ENCODE results near the gene CPA4. TPM values are rescaled to one million over a fixed set of nuclear protein-coding genes. Genes with fewer than 3 reads are reported as not detected.

Gene CPA4
- total RNA-seq, 6 donors from 2014 or later: 0.20 to 0.34 TPM; not detected in 4

DNA sequence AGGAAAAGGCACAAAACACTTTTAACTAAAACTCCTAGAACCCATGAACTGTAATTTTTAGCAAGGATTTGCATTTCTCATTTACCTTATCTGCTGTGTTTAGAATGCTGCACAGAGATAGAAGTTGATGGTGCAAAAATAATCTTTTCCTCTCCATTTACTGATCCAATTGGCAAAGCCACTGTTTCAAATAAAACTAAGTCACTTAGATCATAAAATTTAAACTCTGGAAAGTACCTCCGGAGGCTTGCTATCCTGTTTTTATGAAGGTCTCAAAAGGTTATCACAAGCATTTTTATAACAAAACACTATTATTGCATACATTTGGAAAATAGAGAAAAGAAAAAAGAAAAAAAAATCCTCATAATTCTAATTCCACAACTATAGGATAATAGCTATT lies 18.7 kb upstream of the CPA4 start:
- 57 to 70% methylated on average over 1 of the region's 1 CpG for WGBS, 2 donors
- Histone ChIP-seq H3K27me3 (no peaks in the 10 kb centered on the region), H3K9me3 (no peaks in the 10 kb centered on the region), H3K27ac (no peak overlapping the region), H3K4me1 (peaks cover 5 to 15% (median 13%) of the 10 kb centered on the region in 4 donors), H3K36me3 (no peaks in the 10 kb centered on the region), H3K4me3 (no peak overlapping the region)
- no peak for DNase-seq
- ATAC-seq (ENCODE audit: low FRiP score in 2 of 2): no peak
- no peak for TF ChIP-seq EP300 (IDR thresholded peaks at IDR 0.05)
- TF ChIP-seq CTCF (IDR thresholded peaks at IDR 0.05): no peak
- TF ChIP-seq POLR2A (IDR thresholded peaks at IDR 0.05): no peak

DNA sequence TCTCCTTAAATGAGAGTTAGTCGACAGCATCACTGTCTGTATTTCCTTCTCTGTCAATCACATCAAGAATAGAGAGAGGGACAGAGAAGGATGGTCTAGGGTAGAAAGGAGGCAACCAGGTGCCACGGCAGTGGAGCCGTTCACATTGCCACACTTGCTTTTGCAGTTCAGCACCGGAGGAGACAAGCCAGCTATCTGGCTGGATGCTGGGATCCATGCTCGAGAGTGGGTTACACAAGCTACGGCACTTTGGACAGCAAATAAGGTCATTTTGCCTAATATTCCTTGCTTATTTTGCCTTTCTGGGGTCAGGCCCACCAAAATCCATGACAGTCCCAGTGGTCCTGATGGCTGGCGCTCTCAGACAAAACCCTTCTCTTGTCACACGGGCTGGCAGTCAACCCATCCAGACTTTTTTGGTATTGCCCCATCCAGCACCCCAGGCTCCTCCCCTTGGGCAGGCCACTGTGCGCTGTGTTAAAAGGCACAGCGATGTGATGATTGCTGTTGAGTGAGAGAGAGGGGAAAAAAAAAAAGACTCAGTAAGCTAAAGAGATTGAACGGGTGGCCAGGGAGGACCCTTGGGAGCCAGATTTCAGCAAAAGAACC lies 17.9 kb upstream of the CPA4 start:
- ATAC-seq (ENCODE audit: low FRiP score in 2 of 2) (no peak), DNase-seq (no peak)
- WGBS, 2 donors: 74 to 76% methylated on average over 11 of the region's 11 CpGs
- Histone ChIP-seq H3K4me3 (no peak overlapping the region), H3K4me1 (peaks cover 5 to 15% (median 13%) of the 10 kb centered on the region in 4 donors), H3K27me3 (no peaks in the 10 kb centered on the region), H3K9me3 (no peaks in the 10 kb centered on the region), H3K27ac (no peak overlapping the region), H3K36me3 (no peaks in the 10 kb centered on the region)
- TF ChIP-seq EP300 (IDR thresholded peaks at IDR 0.05) (no peak), POLR2AphosphoS5 (IDR thresholded peaks at IDR 0.05) (no peak), CTCF (IDR thresholded peaks at IDR 0.05) (no peak), POLR2A (IDR thresholded peaks at IDR 0.05) (no peak)

DNA sequence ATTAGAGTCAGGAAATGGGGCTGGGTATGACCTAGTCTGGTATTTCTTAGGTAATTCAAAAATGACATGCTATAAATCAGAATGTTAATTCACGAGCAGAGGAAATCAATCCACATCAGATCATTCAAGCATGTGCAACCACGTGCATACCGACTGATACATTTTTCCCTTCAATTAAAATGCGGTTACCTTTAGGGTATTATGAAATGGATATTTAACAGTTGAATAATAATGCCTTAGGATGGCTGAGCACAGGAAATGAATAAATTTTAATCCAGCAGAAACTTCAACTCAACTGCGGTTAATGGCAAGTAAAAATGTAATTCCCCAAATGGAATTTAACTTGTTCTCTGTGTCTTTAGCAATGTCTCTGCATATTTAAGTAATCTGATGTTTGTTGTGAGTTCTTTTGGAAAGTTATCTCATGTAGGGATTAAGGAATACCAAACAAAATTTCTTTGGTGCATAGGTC lies 17.1 kb upstream of the CPA4 start:
- no peak for TF ChIP-seq POLR2A (IDR thresholded peaks at IDR 0.05)
- no peak for TF ChIP-seq CTCF (IDR thresholded peaks at IDR 0.05)
- TF ChIP-seq EP300 (IDR thresholded peaks at IDR 0.05): no peak
- no peak for TF ChIP-seq POLR2AphosphoS5 (IDR thresholded peaks at IDR 0.05)
- Histone ChIP-seq H3K4me1 (peaks cover 5 to 15% (median 13%) of the 10 kb centered on the region in 4 donors), H3K27ac (no peak overlapping the region), H3K27me3 (no peaks in the 10 kb centered on the region), H3K9me3 (no peaks in the 10 kb centered on the region), H3K36me3 (no peaks in the 10 kb centered on the region), H3K4me3 (no peak overlapping the region)
- ATAC-seq (ENCODE audit: low FRiP score in 2 of 2) (no peak), DNase-seq (no peak)
- WGBS, 2 donors: 56 to 62% methylated on average over 5 of the region's 5 CpGs

- TF ChIP-seq EP300 (IDR thresholded peaks at IDR 0.05): no peak
- TF ChIP-seq POLR2AphosphoS5 (IDR thresholded peaks at IDR 0.05): no peak
- TF ChIP-seq POLR2A (IDR thresholded peaks at IDR 0.05): no peak
- TF ChIP-seq CTCF (IDR thresholded peaks at IDR 0.05): no peak
- H3K9me3 ChIP-seq: no peaks in the 10 kb centered on the region
- DNase-seq (no peak), ATAC-seq (ENCODE audit: low FRiP score in 2 of 2) (peak in 1 of 2 donors; percentile 46)
- H3K27ac ChIP-seq: no peak overlapping the region
- H3K27me3 ChIP-seq: no peaks in the 10 kb centered on the region
- WGBS, 2 donors: 78 to 84% methylated on average over 10 of the region's 10 CpGs
- no peak overlapping the region for H3K4me3 ChIP-seq
- peaks cover 5 to 14% (median 11%) of the 10 kb centered on the region in 4 donors for H3K4me1 ChIP-seq
- no peaks in the 10 kb centered on the region for H3K36me3 ChIP-seq
These were observed 15.9 kb upstream of the CPA4 start for GRCh38 chr7:130276796-130277762.

Data from upper lobe of left lung (tissue), 6 donors.